Measurements from ENCODE around the gene CYP4A11.
A peak's percentile ranks its signal among the peaks of the same experiment; 100 is the strongest.

CYP4A11 gene

GRCh38 chr1:46948629-46949416 is 7.5 kb upstream of the CYP4A11 start:
- TF ChIP-seq, protein P1, sequence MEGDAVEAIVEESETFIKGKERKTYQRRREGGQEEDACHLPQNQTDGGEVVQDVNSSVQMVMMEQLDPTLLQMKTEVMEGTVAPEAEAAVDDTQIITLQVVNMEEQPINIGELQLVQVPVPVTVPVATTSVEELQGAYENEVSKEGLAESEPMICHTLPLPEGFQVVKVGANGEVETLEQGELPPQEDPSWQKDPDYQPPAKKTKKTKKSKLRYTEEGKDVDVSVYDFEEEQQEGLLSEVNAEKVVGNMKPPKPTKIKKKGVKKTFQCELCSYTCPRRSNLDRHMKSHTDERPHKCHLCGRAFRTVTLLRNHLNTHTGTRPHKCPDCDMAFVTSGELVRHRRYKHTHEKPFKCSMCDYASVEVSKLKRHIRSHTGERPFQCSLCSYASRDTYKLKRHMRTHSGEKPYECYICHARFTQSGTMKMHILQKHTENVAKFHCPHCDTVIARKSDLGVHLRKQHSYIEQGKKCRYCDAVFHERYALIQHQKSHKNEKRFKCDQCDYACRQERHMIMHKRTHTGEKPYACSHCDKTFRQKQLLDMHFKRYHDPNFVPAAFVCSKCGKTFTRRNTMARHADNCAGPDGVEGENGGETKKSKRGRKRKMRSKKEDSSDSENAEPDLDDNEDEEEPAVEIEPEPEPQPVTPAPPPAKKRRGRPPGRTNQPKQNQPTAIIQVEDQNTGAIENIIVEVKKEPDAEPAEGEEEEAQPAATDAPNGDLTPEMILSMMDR (IDR thresholded peaks at IDR 0.05) = no peak

GRCh38 chr1:46942086-46942485 is 810 bp upstream of the CYP4A11 start:
- TF ChIP-seq, protein P1 (IDR thresholded peaks at IDR 0.05) = no peak

- TF ChIP-seq, protein P1 (IDR thresholded peaks at IDR 0.05) = no peak
Observed at GRCh38 chr1:46940307-46940706, 969 bp downstream of the CYP4A11 start.

DNA sequence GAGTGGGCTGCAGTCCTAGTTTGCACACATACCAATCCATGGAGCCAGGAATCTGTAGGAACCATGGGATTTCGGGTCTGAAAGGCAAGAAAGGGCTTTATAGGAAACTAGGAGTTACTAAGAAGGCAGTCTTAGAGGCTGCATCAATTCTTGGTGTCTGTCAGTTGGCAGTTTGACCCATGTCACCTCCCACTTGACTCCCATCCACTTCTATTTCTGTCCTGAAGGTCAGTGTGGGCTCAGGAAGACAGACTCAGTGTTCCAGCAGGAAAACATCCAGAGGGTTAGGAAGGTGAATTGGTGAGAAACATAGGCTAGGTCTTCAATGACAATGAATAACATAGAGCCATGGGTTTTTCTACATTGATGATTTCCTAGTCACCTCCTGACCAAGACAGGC is 4.0 kb downstream of the CYP4A11 start:
- TF ChIP-seq, protein P1 (IDR thresholded peaks at IDR 0.05) = no peak

DNA sequence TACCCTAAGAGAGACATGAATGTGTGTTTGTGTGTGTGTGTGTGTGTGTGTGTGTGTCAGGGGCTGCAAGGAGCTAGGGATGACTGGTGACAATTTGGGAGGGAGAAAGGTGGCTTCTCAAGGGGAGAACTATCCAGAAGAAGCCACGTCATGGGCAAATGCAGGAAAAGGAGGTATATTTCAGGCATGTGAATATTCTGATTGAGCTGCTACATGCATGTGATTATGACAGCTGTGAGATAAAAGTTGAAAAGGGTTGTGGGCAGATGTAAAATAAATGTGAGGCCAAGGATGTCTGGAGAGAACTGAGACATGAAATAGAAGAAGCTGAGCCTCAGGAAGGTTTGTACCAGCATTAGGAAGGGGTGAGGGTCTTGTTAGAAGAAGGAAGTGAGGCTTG is 4.5 kb downstream of the CYP4A11 start:
- TF ChIP-seq, protein P1 (IDR thresholded peaks at IDR 0.05) = no peak

GRCh38 chr1:46934852-46935251 is 6.4 kb downstream of the CYP4A11 start:
- TF ChIP-seq, protein P1 (IDR thresholded peaks at IDR 0.05) = peak; percentile 74

DNA sequence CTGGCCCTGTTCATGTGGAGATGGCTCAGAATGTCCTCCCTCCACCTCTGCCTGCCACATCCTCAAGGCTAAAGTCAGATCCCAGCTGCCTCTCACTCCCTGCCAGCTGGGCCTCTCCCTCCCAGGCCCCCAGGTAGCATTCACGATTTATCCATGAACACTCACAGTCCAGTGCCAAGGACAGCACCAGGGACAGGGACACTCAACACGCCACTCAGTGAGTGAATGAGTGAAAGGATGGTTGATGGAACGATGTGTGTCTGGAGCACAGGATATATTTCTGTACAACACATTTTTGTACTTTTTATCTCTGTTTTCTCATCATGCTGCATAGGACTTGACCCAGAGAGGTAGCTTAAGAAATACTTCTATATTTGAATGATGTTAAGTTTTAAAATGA is 10.1 kb downstream of the CYP4A11 start:
- TF ChIP-seq, protein P1 (IDR thresholded peaks at IDR 0.05) = no peak
